ENCODE results near the gene STUM. TPM values are rescaled to one million over a fixed set of nuclear protein-coding genes. Genes with fewer than 3 reads are reported as not detected.

STUM gene
- total RNA-seq, 1 donor from 2014 or later = 3.0 TPM

GRCh38 chr1:226639631-226640061, 91.1 kb downstream of the STUM start:
- TF ChIP-seq, protein P1, sequence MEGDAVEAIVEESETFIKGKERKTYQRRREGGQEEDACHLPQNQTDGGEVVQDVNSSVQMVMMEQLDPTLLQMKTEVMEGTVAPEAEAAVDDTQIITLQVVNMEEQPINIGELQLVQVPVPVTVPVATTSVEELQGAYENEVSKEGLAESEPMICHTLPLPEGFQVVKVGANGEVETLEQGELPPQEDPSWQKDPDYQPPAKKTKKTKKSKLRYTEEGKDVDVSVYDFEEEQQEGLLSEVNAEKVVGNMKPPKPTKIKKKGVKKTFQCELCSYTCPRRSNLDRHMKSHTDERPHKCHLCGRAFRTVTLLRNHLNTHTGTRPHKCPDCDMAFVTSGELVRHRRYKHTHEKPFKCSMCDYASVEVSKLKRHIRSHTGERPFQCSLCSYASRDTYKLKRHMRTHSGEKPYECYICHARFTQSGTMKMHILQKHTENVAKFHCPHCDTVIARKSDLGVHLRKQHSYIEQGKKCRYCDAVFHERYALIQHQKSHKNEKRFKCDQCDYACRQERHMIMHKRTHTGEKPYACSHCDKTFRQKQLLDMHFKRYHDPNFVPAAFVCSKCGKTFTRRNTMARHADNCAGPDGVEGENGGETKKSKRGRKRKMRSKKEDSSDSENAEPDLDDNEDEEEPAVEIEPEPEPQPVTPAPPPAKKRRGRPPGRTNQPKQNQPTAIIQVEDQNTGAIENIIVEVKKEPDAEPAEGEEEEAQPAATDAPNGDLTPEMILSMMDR (IDR thresholded peaks at IDR 0.05) = no peak
- DNase-seq (ENCODE audit: low spot score in 2 of 2) = peak in 1 of 2 donors; percentile 1
- Histone ChIP-seq H3K4me3 (no peak overlapping the region), H3K27me3 (no peaks in the 10 kb centered on the region), H3K4me1 (peaks cover 0 to 3% of the 10 kb centered on the region in 2 donors), H3K9me3 (no peaks in the 10 kb centered on the region), H3K27ac (no peak overlapping the region), H3K36me3 (peaks cover 13 to 38% of the 10 kb centered on the region in 2 donors)
- intact Hi-C loops (cut with DNase I) = loop anchor here (5.0 to 10.0 kb wide), 2 partner anchors 38 to 95 kb away; partner anchors contain the start of gene STUM

GRCh38 chr1:226640321-226641136, 92.0 kb downstream of the STUM start:
- no peak overlapping the region for H3K4me3 ChIP-seq

DNA sequence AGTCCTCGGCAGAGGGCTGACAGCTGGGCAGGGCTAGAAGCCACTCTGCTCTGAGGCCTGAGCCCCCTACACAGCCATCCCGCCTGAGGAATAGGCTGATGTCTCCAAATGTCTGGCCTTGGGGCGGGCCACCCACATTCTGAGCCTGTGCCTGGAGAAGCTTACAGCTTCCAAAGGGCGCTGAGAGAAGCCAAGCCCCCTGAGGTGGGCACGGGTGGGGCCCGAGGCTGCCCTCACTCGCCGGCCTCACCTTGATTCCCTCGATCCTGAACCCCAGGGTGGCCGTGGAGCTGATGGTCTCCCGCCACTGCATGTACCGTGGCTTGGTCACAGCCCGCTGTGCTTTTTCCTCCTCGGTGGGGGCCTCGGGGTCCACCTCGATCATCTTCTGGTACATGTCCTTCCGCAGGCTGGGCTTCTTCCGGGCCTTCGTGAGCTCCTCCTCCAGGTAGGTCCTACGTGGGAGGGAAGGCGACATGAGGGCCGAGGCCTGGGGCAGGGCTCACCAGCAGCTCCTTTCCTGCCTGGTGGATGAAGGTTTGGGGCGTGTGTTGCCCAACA, 93.2 kb downstream of the STUM start:
- TF ChIP-seq, protein P1 (IDR thresholded peaks at IDR 0.05) = no peak
- Histone ChIP-seq H3K36me3 (peaks cover 21 to 37% of the 10 kb centered on the region in 2 donors), H3K4me3 (no peak overlapping the region), H3K27me3 (no peaks in the 10 kb centered on the region), H3K27ac (no peak overlapping the region), H3K9me3 (no peaks in the 10 kb centered on the region), H3K4me1 (peaks cover 0 to 3% of the 10 kb centered on the region in 2 donors)
- intact Hi-C loops (cut with DNase I) = no loop called here
- no peak for DNase-seq (ENCODE audit: low spot score in 2 of 2)

More at GRCh38 chr1:226640321-226641136, 92.0 kb downstream of the STUM start:
- H3K9me3 ChIP-seq = no peaks in the 10 kb centered on the region
- intact Hi-C loops (cut with DNase I) = no loop called here
- H3K27ac ChIP-seq = no peak overlapping the region
- H3K36me3 ChIP-seq = peaks cover 16 to 44% of the 10 kb centered on the region in 2 donors
- no peaks in the 10 kb centered on the region for H3K27me3 ChIP-seq
- no peak for DNase-seq (ENCODE audit: low spot score in 2 of 2)
- TF ChIP-seq, protein P1 (IDR thresholded peaks at IDR 0.05) = no peak
- H3K4me1 ChIP-seq = peaks cover 0 to 3% of the 10 kb centered on the region in 2 donors

DNA sequence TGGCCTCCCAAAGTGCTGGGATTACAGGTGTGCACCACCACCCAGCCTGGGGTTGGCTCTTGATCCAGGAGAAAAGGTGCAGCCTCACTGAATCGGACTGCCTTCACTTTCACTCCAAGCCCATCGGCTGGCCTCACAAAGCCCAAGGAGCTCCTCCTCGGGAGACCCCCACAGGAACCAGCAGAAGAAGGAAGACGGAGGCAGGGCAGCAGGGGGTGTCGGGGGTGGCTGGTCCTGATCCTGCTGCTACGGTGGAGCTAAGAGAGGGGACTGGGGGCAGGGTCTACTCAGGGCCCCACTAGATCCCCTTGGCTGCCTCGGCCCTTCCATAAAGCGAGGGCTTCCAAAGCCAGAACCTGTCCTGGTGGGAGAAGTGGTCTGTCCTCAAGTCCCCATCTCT, 93.9 kb downstream of the STUM start:
- Histone ChIP-seq H3K36me3 (peaks cover 27 to 37% of the 10 kb centered on the region in 2 donors), H3K4me1 (peaks cover 0 to 3% of the 10 kb centered on the region in 2 donors), H3K4me3 (no peak overlapping the region), H3K27me3 (no peaks in the 10 kb centered on the region), H3K27ac (no peak overlapping the region), H3K9me3 (no peaks in the 10 kb centered on the region)
- intact Hi-C loops (cut with DNase I) = no loop called here
- TF ChIP-seq, protein P1 (IDR thresholded peaks at IDR 0.05) = no peak
- no peak for DNase-seq (ENCODE audit: low spot score in 2 of 2)

DNA sequence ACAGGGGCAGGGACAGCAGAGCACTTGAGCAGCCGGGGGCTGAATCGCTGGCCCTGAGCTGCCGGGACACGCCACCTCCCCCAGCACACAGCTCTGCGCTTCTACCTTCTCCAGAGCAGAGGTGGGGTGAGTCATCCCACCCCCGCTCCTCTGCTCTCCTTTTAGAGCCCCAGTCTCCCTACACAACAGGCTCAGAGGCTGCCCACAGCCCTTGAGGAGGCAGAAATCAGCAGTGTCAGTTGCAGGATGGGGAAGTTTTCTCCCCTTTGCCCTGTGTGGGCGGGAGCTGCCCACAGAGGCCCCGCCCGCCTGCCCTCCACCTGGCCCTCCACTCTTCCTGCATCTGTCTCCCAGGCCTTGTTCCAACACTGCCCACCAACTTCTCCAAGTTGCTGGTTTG, 94.6 kb downstream of the STUM start:
- Histone ChIP-seq H3K27ac (no peak overlapping the region), H3K4me3 (no peak overlapping the region), H3K27me3 (no peaks in the 10 kb centered on the region), H3K36me3 (peaks cover 35 to 43% of the 10 kb centered on the region in 2 donors), H3K4me1 (no peaks in the 10 kb centered on the region), H3K9me3 (no peaks in the 10 kb centered on the region)
- DNase-seq (ENCODE audit: low spot score in 2 of 2) = no peak
- TF ChIP-seq, protein P1 (IDR thresholded peaks at IDR 0.05) = no peak
- intact Hi-C loops (cut with DNase I) = no loop called here
